ENCODE measurements around the gene ANGPTL7. TPM values are rescaled to one million over a fixed set of nuclear protein-coding genes. Genes with fewer than 3 reads are reported as not detected.
A peak's percentile ranks its signal among the peaks of the same experiment; 100 is the strongest.

Gene ANGPTL7
- total and polyA plus RNA-seq, 10 of the 15 experiments (the other 5 are each of a cell fraction or from before 2014, with no cell fraction given): 0.09 TPM; not detected in 9

DNA sequence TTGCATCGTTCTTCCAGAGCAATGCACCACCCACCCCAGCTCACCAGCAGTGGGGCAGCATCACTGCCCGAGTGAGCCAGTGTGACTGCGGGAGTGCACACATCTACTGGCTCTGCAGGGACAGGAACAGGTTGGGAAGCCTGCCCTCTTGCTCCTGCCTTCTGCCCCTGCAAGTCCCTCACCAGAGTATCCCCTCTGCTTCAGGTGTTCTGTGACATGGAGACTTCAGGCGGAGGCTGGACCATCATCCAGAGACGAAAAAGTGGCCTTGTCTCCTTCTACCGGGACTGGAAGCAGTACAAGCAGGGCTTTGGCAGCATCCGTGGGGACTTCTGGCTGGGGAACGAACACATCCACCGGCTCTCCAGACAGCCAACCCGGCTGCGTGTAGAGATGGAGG lies 4.2 kb downstream of the ANGPTL7 start (continued):
- TF ChIP-seq POLR2A (IDR thresholded peaks at IDR 0.05; ENCODE audit: low read depth, low read length) (no peak), RAD51 (IDR thresholded peaks at IDR 0.05) (no peak), IKZF1 (conservative IDR thresholded peaks at IDR 0.05) (no peak), NFXL1 (IDR thresholded peaks at IDR 0.05; ENCODE audit: borderline replicate concordance) (no peak), SMARCA5 (IDR thresholded peaks at IDR 0.05) (no peak), YY1 (IDR thresholded peaks at IDR 0.05; ENCODE audit: low read depth, low read length) (no peak), SMC3 (IDR thresholded peaks at IDR 0.05; ENCODE audit: borderline replicate concordance, low read length) (no peak)

DNA sequence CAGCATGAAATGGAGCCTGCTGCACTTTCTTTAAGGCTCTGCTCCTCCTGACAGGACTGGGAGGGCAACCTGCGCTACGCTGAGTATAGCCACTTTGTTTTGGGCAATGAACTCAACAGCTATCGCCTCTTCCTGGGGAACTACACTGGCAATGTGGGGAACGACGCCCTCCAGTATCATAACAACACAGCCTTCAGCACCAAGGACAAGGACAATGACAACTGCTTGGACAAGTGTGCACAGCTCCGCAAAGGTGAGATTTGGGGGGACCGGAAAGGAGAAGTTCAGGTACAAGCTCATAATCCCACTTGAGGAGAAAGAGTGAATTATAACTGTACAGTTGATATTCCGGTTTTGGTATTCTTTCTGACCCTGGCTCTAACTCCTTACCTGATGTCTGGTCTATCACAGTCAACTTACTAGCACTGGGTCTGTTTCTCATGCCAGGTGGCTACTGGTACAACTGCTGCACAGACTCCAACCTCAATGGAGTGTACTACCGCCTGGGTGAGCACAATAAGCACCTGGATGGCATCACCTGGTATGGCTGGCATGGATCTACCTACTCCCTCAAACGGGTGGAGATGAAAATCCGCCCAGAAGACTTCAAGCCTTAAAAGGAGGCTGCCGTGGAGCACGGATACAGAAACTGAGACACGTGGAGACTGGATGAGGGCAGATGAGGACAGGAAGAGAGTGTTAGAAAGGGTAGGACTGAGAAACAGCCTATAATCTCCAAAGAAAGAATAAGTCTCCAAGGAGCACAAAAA lies 5.4 kb downstream of the ANGPTL7 start:
- Histone ChIP-seq H3K27ac (ENCODE audit: control insufficient read depth, insufficient read depth) (no peak overlapping the region), H3K9me3 (replicated peaks; ENCODE audit: control insufficient read depth, insufficient read depth, low read length) (no peaks in the 10 kb centered on the region), H2AFZ (ENCODE audit: control insufficient read depth, low read depth, low read length) (no peak overlapping the region), H4K20me1 (ENCODE audit: control insufficient read depth, insufficient read depth) (no peaks in the 10 kb centered on the region), H3K4me3 (no peak overlapping the region), H3K4me2 (ENCODE audit: control insufficient read depth, insufficient read depth) (no peak overlapping the region), H3K4me1 (ENCODE audit: control insufficient read depth, insufficient read depth, low read length) (no peaks in the 10 kb centered on the region), H3K36me3 (ENCODE audit: control insufficient read depth in 2 of 2, insufficient read depth in 2 of 2, low read length in 1 of 2) (peaks cover 17 to 21% of the 10 kb centered on the region in 2 experiments), H3K27me3 (replicated peaks in 1 of 2; ENCODE audit: control insufficient read depth in 2 of 2, insufficient read depth in 2 of 2, low read length in 1 of 2) (no peaks in the 10 kb centered on the region), H3K79me2 (ENCODE audit: control insufficient read depth, insufficient read depth, low read length) (no peaks in the 10 kb centered on the region), H3K9ac (ENCODE audit: control insufficient read depth, insufficient read depth, low read length) (no peak overlapping the region)
- ChIA-PET POLR2A (no interaction called here), SMC1A (ENCODE audit: uncharacterized antibody, unreplicated experiment) (no interaction called here), RAD21 (ENCODE audit: unreplicated experiment) (no interaction called here), CTCF (interaction anchor here (0.8 kb wide), 1 partner anchor 47 kb away, joined by 3 read pairs; no protein-coding TSS in a partner anchor)
- DNase-seq (ENCODE audit: low read depth, low spot score) (no peak), ATAC-seq (no peak), FAIRE-seq (no peak)
- no TSS peak for BruUV-seq (replicated peaks)
- 96% methylated on average over 14 of the region's 14 CpGs for WGBS (ENCODE audit: insufficient coverage, insufficient replicate concordance, low lambda C conversion rate, missing lambda C conversion rate)
- in situ Hi-C loops (cut with MboI): no loop called here
- no peak for TF ChIP-seq BHLHE40 (IDR thresholded peaks at IDR 0.05; ENCODE audit: borderline replicate concordance in 1 of 2, low read depth in 2 of 2, low read length in 1 of 2)
- no peak for TF ChIP-seq CHD4 (IDR thresholded peaks at IDR 0.05)
- TF ChIP-seq PAX5 (IDR thresholded peaks at IDR 0.05; ENCODE audit: borderline replicate concordance, low read depth, low read length): no peak
- no peak for TF ChIP-seq ZZZ3 (IDR thresholded peaks at IDR 0.05; ENCODE audit: control insufficient read depth, insufficient read length, low read depth)
- TF ChIP-seq REST (IDR thresholded peaks at IDR 0.05; ENCODE audit: low read depth, low read length): peak; percentile 63; the same call in 1 of the 2 replicates
- intact Hi-C loops (cut with micrococcal nuclease; ENCODE audit: unreplicated experiment): no loop called here

Data from GM12878 (cell line).